ENCODE measurements around the gene MPV17L2. TPM values are rescaled to one million over a fixed set of nuclear protein-coding genes. Genes with fewer than 3 reads are reported as not detected.
"Not testable (repeated sequence)": the region's sequence is repeated elsewhere in the genome, so short reads cannot be mapped to it uniquely, and the experiment has no call there.

The MPV17L2 gene
- total RNA-seq: 10.3 and 13.0 TPM in 2 replicates

DNA sequence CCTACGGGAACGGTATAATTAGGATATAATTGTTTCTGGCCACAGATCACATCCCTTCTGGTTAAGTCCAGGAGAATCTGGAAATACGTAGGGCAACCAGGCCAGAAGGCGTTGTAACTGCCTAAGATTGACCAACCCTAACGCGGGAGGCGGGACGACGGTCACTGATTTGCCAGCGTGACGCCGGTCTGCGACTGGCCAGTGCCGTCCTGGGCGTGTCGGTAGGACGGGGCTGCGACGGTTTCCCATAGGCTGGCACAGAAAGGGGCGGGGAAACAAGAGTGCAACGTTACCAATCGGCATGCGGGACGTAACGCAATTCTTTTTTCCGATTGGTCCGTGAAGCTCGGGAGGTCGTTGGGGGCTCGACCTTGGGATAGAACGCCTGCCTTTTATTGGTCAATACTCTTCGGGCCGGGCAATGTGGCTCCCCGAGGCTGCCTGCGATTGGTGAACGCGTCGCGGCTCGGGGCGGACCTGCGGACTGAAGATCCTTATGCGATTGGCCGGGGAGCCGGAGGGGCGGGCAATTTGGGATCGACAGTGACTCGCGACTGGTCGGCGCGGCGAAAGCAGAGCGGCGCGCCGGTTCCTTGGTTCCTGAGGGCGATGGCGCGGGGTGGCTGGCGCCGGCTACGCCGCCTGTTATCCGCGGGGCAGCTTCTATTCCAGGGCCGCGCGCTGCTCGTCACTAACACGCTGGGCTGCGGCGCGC lies at the start of gene MPV17L2:
Gene MPV17L2 (plus strand): TSS at position 546 of the 715 bp plus-strand sequence. CDS start 64 bp downstream, at position 610.
- DNase-seq (ENCODE audit: low read depth, low spot score): peak; percentile 100

DNA sequence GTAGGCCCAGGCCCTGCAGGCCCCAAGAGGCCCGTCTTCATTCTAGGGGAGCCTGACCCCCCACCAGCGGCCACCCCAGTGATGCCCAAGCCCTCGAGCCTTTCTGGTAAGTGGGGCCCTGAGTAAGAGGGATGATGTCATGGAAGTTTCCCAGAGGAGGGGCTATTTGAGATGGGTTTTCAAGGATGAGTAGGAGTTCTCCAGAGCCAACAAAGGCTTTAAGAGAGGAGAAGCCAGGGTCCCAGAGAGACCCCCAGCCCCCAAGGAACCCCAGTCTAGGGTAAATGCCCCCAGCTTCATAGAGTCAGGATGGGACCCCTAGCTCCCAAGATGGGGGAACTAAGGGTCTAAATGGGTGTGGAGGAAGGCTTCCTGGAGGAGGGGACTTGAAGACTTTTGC lies 49.1 kb upstream of the MPV17L2 start:
- DNase-seq (ENCODE audit: low read depth, low spot score): no peak

GRCh38 chr19:18144361-18144760 lies 48.7 kb upstream of the MPV17L2 start:
- no peak for DNase-seq (ENCODE audit: low read depth, low spot score)

DNA sequence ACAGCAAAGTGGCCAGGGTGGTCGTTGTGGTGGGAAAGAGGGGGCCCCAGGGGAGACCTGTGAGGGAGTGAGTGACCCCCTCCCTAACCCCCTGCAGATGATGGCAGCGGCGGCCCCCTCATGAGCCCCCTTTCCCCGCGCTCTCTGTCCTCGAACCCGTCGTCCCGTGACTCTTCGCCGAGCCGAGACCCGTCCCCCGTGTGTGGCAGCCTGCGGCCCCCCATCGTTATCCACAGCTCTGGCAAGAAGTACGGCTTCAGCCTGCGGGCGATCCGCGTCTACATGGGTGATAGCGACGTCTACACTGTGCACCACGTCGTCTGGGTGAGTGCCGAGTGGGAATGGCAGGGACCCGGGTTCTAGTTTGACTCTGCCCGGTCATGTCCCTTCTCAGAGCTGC lies 48.1 kb upstream of the MPV17L2 start:
- DNase-seq (ENCODE audit: low read depth, low spot score): no peak

- DNase-seq (ENCODE audit: low read depth, low spot score): no peak
These were observed 47.5 kb upstream of the MPV17L2 start for GRCh38 chr19:18145391-18145999.

GRCh38 chr19:18147396-18147795 lies 45.6 kb upstream of the MPV17L2 start:
- no peak for DNase-seq (ENCODE audit: low read depth, low spot score)

DNA sequence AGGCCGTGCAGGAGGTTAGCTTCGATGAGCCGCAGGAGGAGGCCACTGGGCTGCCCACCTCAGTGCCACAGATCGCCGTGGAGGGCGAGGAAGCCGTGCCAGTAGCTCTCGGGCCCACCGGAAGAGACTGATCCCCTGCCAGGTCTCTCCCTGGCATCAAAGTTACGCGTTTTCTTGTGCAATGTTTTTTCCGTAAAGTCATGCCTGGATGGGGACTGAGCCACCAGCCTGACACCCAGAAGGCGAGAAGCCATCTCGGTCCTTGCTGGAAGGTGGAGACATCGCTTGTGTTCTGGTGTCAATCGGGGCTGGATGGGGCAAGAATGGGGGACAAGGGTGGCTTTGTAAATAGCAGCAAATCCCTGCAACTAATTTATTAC lies 43.4 kb upstream of the MPV17L2 start:
- no peak for DNase-seq (ENCODE audit: low read depth, low spot score)

DNA sequence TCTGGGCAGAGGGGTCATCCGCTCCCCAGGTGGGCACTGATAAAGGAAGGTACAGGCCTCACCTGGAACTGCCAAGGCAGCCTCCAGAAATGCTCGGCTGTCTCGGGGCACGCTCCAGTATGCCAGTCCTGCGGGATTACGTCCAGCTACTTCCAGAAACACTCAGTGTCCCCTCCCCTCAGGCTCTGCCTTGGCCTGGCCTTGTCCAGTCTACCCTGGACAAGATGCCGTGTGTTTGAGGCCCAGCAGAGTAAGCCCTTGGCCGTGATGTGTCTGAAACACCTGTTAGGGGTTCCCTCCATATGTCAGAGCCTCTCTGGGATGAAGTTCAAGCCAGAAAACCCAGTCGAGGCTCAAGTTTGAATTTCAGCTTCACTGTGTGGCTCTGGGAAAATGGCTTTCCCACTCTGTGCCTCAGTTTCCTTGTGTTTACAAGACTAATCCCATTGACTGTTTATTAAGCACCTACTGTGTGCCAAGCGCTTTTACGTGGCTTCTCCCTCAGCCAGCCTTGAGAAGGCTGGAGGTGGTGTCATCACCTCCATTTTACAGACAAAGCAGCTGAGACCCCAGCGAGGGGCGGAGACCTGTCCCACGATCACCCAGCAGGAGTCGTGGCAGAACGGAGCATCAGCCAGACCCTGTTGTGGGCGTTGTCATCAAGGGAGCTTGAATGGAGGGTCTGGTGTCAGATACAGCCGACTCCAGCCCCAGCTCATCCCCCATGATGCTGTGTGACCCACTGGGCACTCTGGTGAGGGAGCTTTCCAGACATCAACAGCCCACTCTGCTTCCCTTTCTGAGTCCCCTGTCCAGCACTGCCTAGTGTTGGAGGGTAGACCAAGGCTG lies 42.0 kb upstream of the MPV17L2 start:
- no peak for DNase-seq (ENCODE audit: low read depth, low spot score)

DNA sequence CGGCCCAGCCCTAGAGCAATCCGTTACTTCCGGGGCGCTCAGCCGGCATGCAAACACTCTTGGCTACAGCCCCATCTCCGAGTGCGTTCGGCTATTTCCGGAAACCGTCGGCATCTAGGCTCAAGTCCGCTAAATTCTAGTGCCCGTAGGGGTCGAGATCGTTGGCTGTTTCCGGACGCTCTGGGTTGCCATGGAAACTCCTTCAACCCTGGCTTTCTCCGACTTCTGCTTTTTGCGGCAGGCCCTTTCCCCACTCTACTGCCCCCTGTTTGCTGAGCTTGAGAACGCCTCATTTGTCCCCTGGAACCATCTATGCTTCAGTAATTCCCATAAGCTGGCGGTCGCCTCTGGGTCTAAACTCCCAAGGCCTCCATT lies 40.6 kb upstream of the MPV17L2 start:
- DNase-seq (ENCODE audit: low read depth, low spot score): peak; percentile 88

- peak; percentile 93 for DNase-seq (ENCODE audit: low read depth, low spot score)
These were observed 40.0 kb upstream of the MPV17L2 start, which contains the start of gene PIK3R2 for GRCh38 chr19:18152817-18153555. PIK3R2 (plus strand) TSS chr19:18153163; CDS start chr19:18155880, 2,717 bp downstream.

DNA sequence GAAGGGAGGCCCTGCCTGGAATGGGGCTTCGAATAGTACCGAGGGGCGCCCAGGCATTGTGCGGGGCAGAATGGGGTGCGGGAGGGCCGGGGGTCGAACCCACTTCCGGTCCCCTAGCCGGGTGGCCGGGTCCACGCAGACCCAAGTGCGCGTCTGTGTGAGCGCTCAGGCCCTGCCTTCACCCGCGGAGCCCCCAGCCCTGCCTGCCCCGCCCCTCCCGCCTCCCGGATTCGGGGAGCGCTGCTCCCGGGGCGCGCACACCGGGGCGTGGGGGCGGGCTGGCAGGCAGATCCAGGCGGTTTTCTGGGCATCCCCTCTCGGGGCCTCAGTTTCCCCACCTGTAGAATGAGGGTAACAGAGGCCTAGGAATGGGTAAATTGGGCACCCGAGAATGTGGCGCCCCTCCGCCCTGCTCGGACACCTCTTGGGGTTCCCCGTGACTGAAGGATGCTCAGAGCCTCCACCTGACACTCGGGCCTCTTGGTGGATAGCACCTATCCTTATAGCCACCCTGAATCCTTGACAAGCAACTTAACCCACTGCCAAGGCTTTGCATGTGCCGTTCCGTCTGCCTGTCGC lies 39.4 kb upstream of the MPV17L2 start:
- no peak for DNase-seq (ENCODE audit: low read depth, low spot score)

GRCh38 chr19:18155095-18156087 lies 37.6 kb upstream of the MPV17L2 start:
- DNase-seq (ENCODE audit: low read depth, low spot score): no peak

DNA sequence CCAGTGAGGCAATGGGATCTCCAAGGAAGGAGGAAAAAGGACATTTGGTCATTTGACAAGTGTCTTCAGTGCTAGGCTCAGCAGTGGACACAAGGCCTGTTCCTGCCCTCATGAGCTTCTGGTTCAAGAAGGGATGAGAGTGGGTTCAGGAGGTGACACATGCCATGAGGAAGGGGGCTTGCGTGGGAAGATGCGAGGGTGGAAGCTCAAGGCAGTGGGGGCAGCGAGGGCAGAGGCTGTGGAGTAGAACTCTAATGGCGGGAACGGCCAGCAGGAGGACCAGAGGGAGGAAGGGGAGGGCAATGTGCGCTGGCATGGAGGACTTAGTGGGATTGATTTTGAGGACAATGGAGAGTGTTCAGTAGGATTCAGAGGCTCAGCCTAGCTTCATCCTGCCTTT lies 36.8 kb upstream of the MPV17L2 start:
- DNase-seq (ENCODE audit: low read depth, low spot score): no peak

- peak; percentile 61 for DNase-seq (ENCODE audit: low read depth, low spot score)
These were observed 36.1 kb upstream of the MPV17L2 start for GRCh38 chr19:18156841-18157464.

DNA sequence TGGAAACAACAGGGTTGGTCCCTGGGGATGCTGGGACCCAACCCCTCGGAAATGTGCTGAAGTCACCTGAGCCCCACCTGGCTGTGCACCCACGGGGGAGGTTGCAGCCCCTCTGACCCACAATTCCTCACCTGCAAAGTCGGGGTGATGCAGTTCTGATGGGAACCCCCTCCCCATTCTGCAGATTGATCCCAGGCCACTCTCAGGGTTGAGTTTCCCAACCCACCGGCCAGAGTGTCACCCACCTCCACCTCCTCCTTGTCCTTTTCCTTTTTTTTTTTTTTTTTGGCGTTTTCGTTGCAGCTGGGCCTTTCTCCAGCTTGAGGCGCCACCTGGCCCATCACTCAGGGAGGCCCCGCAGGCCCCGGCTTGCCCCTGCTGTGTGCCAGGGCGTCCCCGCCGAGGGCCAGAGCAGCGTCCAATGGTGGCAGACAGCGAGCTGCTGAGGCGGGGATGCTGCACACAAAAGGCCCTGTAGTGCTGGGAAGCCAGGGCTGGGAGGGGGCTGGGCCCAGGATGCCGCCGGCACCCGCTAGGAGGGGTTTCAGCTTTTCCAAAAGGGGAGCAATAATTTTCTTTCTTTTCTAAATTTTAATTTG lies 35.5 kb upstream of the MPV17L2 start:
- no peak for DNase-seq (ENCODE audit: low read depth, low spot score)

DNA sequence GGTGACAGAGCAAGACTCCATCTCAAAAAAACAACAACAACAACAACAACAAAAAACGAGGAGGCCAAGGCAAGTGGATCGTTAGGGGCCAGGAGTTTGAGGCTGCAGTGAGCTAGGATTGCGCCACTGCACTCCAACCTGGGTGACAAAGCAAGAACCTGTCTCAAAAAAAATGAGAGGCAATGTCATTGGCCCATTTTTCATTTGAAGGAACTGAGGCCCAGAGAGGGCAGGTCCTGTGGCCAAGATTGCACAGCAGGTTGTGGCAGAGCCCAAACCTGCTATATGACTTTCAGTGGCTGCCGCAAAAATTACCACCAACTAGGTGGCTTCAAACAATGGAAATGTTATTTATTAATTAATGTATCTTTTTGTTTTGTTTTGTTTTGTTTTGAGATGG lies 34.6 kb upstream of the MPV17L2 start:
- no peak for DNase-seq (ENCODE audit: low read depth, low spot score)

DNA sequence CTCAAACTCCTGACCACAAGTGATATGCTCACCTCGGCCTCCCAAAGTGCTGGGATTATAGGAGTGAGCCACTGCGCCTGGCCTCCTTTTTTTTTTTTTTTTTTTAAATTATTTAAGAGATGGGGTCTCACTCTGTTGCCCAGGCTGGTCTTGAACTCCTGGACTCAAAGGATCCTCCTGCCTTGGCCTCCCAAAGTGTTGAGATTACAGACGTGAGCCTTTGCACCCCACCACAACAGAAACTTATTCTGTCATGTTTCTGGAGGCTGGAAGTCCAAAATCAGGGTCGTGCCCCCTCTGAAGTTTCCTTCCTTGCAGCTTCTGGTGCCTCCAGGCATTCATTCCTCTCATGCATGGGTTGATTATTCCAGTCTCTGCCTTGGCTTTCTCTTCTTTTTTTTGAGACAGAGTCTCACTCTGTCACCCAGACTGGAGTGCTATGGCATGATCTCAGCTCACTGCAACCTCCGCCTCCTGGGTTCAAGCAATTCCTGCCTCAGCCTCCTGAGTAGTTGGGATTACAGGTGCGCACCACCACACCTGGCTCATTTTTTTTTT lies 33.9 kb upstream of the MPV17L2 start:
- DNase-seq (ENCODE audit: low read depth, low spot score): not testable (repeated sequence)

GRCh38 chr19:18159810-18160209 lies 33.2 kb upstream of the MPV17L2 start:
- no peak for DNase-seq (ENCODE audit: low read depth, low spot score)

DNA sequence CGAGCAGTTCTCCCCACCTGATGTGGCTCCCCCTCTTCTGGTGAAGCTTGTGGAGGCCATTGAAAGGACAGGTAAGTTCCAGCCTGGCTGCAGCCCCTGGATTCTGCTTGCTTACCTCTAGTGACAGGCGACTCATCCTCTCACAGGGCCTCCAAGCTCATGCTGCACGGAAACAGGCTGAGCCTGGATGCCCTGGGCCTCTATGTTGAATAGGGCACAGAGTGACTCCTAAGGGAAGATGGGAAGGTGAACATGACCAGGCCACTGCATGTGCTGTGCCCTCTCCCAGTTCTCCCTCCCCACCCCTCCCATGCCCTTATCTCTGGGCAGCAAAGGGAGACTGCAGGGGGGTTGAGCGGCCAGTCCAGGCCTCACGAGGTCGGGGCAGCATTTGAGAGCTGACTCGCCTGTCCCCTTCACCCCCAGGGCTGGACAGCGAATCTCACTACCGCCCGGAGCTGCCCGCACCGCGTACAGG lies 32.5 kb upstream of the MPV17L2 start:
- no peak for DNase-seq (ENCODE audit: low read depth, low spot score)
